Stimulated activated CD8-positive, alpha-beta memory T cell treated with anti-CD3 and anti-CD28 coated beads, Interleukin-12 subunit alpha, Interleukin-12 subunit beta, amount 100 ng/mL, for 1 hour (primary cell): ENCODE results near the gene TOMM22.

ENCODE experiments used
- DNase-seq: peaks from one replicate; pipeline ENCODE4 v3.0.0-alpha.2; 2020; ENCODE audit warnings: low read depth

Gene TOMM22

GRCh38 chr22:38734421-38735100, 52.8 kb downstream of the TOMM22 start:
- no peak for DNase-seq
